Measurements from ENCODE around the gene PRAMEF1. TPM values are rescaled to one million over a fixed set of nuclear protein-coding genes. Genes with fewer than 3 reads are reported as not detected.

The PRAMEF1 gene
- total and polyA plus RNA-seq, 2 of the 4 experiments (the other 2 are of a cell fraction) = not detected

DNA sequence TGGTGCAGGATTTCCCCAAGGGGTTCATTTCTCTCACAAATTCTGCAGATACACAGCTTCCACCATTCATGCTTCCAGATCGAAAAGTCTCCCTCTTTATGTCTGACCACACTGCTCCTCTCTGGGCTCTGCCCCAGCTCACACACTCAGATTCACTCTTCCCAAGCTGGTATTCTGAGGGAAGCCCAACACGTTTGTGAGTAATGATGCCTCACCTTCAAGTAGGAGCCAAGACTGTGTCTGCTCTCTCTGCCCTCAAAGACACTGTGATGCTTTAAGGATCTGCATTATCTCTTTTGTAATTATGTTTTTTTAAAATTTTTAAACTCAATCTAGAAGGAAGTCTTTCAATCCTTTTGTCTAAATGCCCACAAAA is 20.2 kb downstream of the PRAMEF1 start:
- Histone ChIP-seq H4K5ac (ENCODE audit: low read depth, low read length) (no peak overlapping the region), H2BK15ac (ENCODE audit: low read depth, low read length) (no peak overlapping the region), H2AFZ (replicated peaks; ENCODE audit: low read length, poor library complexity) (no peak overlapping the region), H3K27me3 (ENCODE audit: control insufficient read depth, insufficient read depth, low read length) (no peaks in the 10 kb centered on the region), H3K4ac (ENCODE audit: low read depth, low read length) (no peak overlapping the region), H4K8ac (ENCODE audit: low read depth in 2 of 2, low read length in 2 of 2) (no peak overlapping the region), H3K79me1 (ENCODE audit: low read depth in 1 of 2, low read length in 2 of 2) (no peaks in the 10 kb centered on the region), H2BK20ac (ENCODE audit: low read depth, low read length) (no peak overlapping the region), H3K4me2 (ENCODE audit: low read depth, low read length) (no peak overlapping the region), H3K14ac (replicated peaks; ENCODE audit: low read depth, low read length) (no peak overlapping the region), H2BK5ac (ENCODE audit: low read depth, low read length, poor library complexity, severe bottlenecking) (no peak overlapping the region), H3K9ac (ENCODE audit: low read depth, low read length) (no peak overlapping the region), H3K4me3 (ENCODE audit: insufficient read depth, low read depth, low read length) (no peak overlapping the region), H3K27ac (ENCODE audit: insufficient read depth, low read length) (no peak overlapping the region), H3K56ac (ENCODE audit: extremely low read depth, insufficient read depth, low read length) (no peak overlapping the region), H3K23ac (ENCODE audit: low read depth, low read length) (no peak overlapping the region), H4K91ac (ENCODE audit: insufficient read depth, low read depth, low read length) (no peak overlapping the region), H2AK5ac (ENCODE audit: low read depth, low read length) (no peak overlapping the region), H3K9me3 (ENCODE audit: control insufficient read depth, insufficient read depth, low read length) (peaks cover 20% of the 10 kb centered on the region), H3K4me1 (ENCODE audit: control insufficient read depth, insufficient read depth, low read length) (no peaks in the 10 kb centered on the region), H2BK120ac (ENCODE audit: low read depth, low read length) (no peak overlapping the region), H3K36me3 (ENCODE audit: control insufficient read depth, insufficient read depth, low read length) (no peaks in the 10 kb centered on the region), H4K20me1 (ENCODE audit: insufficient read depth, low read length) (no peaks in the 10 kb centered on the region), H3K18ac (ENCODE audit: low read depth, low read length) (no peak overlapping the region), H3K9me1 (ENCODE audit: insufficient read depth, low read length) (no peaks in the 10 kb centered on the region), H2AK9ac (replicated peaks; ENCODE audit: low read depth, low read length, poor library complexity) (no peak overlapping the region)
- WGBS, 2 experiments (ENCODE audit: extremely low coverage in 2 of 2, insufficient read length in 1 of 2) = no CpG with 5 or more reads among the region's 2 CpGs
- DNase-seq (no peak), ATAC-seq (ENCODE audit: low read depth) (no peak)
- dilution Hi-C loops (cut with HindIII; ENCODE audit: low sequenced_read_pairs, unreplicated experiment) = no loop called here
- in situ Hi-C loops (cut with MboI; ENCODE audit: low sequenced_read_pairs) = no loop called here
- intact Hi-C loops (cut with micrococcal nuclease) = no loop called here
- no TSS peak for BruUV-seq (replicated peaks)
- CTCF ChIA-PET = no interaction called here
- TF ChIP-seq MAZ (IDR thresholded peaks at IDR 0.05; ENCODE audit: borderline replicate concordance, low read depth, low read length) (no peak), RCOR1 (IDR thresholded peaks at IDR 0.05; ENCODE audit: insufficient replicate concordance, low read length) (no peak), MXI1 (IDR thresholded peaks at IDR 0.05; ENCODE audit: borderline replicate concordance, low read depth, low read length) (no peak), RFX5 (IDR thresholded peaks at IDR 0.05; ENCODE audit: low read depth, low read length) (no peak), NFE2L2 (IDR thresholded peaks at IDR 0.05; ENCODE audit: low read depth, low read length) (no peak), FOS (IDR thresholded peaks at IDR 0.05; ENCODE audit: low read depth, low read length) (no peak), MAFK (IDR thresholded peaks at IDR 0.05; ENCODE audit: low read depth, low read length) (no peak), SMC3 (IDR thresholded peaks at IDR 0.05; ENCODE audit: low read depth, low read length) (no peak), CEBPB (IDR thresholded peaks at IDR 0.05; ENCODE audit: low read depth, low read length) (no peak), CHD1 (IDR thresholded peaks at IDR 0.05; ENCODE audit: low read depth, low read length) (no peak), RAD21 (IDR thresholded peaks at IDR 0.05; ENCODE audit: low read length) (no peak), POLR2A (IDR thresholded peaks at IDR 0.05; ENCODE audit: low read depth, low read length) (no peak)
- TF ChIP-seq, protein P1, sequence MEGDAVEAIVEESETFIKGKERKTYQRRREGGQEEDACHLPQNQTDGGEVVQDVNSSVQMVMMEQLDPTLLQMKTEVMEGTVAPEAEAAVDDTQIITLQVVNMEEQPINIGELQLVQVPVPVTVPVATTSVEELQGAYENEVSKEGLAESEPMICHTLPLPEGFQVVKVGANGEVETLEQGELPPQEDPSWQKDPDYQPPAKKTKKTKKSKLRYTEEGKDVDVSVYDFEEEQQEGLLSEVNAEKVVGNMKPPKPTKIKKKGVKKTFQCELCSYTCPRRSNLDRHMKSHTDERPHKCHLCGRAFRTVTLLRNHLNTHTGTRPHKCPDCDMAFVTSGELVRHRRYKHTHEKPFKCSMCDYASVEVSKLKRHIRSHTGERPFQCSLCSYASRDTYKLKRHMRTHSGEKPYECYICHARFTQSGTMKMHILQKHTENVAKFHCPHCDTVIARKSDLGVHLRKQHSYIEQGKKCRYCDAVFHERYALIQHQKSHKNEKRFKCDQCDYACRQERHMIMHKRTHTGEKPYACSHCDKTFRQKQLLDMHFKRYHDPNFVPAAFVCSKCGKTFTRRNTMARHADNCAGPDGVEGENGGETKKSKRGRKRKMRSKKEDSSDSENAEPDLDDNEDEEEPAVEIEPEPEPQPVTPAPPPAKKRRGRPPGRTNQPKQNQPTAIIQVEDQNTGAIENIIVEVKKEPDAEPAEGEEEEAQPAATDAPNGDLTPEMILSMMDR (conservative IDR thresholded peaks at IDR 0.05; ENCODE audit: low read depth, low read length) = no peak
- TF ChIP-seq, protein P2, sequence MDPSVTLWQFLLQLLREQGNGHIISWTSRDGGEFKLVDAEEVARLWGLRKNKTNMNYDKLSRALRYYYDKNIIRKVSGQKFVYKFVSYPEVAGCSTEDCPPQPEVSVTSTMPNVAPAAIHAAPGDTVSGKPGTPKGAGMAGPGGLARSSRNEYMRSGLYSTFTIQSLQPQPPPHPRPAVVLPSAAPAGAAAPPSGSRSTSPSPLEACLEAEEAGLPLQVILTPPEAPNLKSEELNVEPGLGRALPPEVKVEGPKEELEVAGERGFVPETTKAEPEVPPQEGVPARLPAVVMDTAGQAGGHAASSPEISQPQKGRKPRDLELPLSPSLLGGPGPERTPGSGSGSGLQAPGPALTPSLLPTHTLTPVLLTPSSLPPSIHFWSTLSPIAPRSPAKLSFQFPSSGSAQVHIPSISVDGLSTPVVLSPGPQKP (IDR thresholded peaks at IDR 0.05; ENCODE audit: borderline replicate concordance, low read depth, low read length) = no peak
- TF ChIP-seq, protein P3, sequence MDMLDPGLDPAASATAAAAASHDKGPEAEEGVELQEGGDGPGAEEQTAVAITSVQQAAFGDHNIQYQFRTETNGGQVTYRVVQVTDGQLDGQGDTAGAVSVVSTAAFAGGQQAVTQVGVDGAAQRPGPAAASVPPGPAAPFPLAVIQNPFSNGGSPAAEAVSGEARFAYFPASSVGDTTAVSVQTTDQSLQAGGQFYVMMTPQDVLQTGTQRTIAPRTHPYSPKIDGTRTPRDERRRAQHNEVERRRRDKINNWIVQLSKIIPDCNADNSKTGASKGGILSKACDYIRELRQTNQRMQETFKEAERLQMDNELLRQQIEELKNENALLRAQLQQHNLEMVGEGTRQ (IDR thresholded peaks at IDR 0.05; ENCODE audit: low read depth, low read length) = no peak
- POLR2A ChIA-PET (ENCODE audit: unreplicated experiment) = no interaction called here

Data from IMR-90 (cell line).